ENCODE measurements around the gene KCNMB2.

KCNMB2 gene

GRCh38 chr3:178519701-178520100 is 16.5 kb upstream of the KCNMB2 start:
- no peaks in the 10 kb centered on the region for H3K36me3 ChIP-seq (replicated peaks; ENCODE audit: low read depth, low read length)
- H3K9ac ChIP-seq (ENCODE audit: low read length), result no peak overlapping the region
- peak overlapping the region; percentile 54; the same call in 1 of the 2 replicates for H3K4me2 ChIP-seq (ENCODE audit: low read length)
- H3K4me1 ChIP-seq (ENCODE audit: low read length), result peaks cover 30% of the 10 kb centered on the region
- H3K4me3 ChIP-seq (ENCODE audit: low read length), result no peak overlapping the region
- no peaks in the 10 kb centered on the region for H3K9me3 ChIP-seq (ENCODE audit: insufficient read depth, low read length)
- no peaks in the 10 kb centered on the region for H3K79me2 ChIP-seq (ENCODE audit: low read length)
- no peaks in the 10 kb centered on the region for H4K20me1 ChIP-seq (ENCODE audit: insufficient read depth, low read length)
- H3K27me3 ChIP-seq (ENCODE audit: low read depth, low read length), result no peaks in the 10 kb centered on the region
- TF ChIP-seq EZH2phosphoT487 (IDR thresholded peaks at IDR 0.05; ENCODE audit: low read depth) (no peak), CTCF (IDR thresholded peaks at IDR 0.05; ENCODE audit: low read depth, low read length) (no peak)
- H3K27ac ChIP-seq (ENCODE audit: low read length), result peak overlapping the region; percentile 66
- H2AFZ ChIP-seq (ENCODE audit: low read depth, low read length), result no peak overlapping the region

GRCh38 chr3:178520451-178520850 is 15.8 kb upstream of the KCNMB2 start:
- Histone ChIP-seq H3K36me3 (replicated peaks; ENCODE audit: low read depth, low read length) (no peaks in the 10 kb centered on the region), H3K4me3 (ENCODE audit: low read length) (no peak overlapping the region), H3K9me3 (ENCODE audit: insufficient read depth, low read length) (no peaks in the 10 kb centered on the region), H2AFZ (ENCODE audit: low read depth, low read length) (no peak overlapping the region), H3K27ac (ENCODE audit: low read length) (no peak overlapping the region), H3K9ac (ENCODE audit: low read length) (no peak overlapping the region), H3K27me3 (ENCODE audit: low read depth, low read length) (no peaks in the 10 kb centered on the region), H4K20me1 (ENCODE audit: insufficient read depth, low read length) (no peaks in the 10 kb centered on the region), H3K79me2 (ENCODE audit: low read length) (no peaks in the 10 kb centered on the region), H3K4me2 (ENCODE audit: low read length) (no peak overlapping the region), H3K4me1 (ENCODE audit: low read length) (peaks cover 30% of the 10 kb centered on the region)
- TF ChIP-seq EZH2phosphoT487 (IDR thresholded peaks at IDR 0.05; ENCODE audit: low read depth), result no peak
- TF ChIP-seq CTCF (IDR thresholded peaks at IDR 0.05; ENCODE audit: low read depth, low read length), result no peak

GRCh38 chr3:178522200-178523052 is 13.8 kb upstream of the KCNMB2 start:
- Histone ChIP-seq H3K27ac (ENCODE audit: low read length) (peak overlapping the region; percentile 22; the same call in 1 of the 2 replicates), H3K79me2 (ENCODE audit: low read length) (no peaks in the 10 kb centered on the region), H3K9me3 (ENCODE audit: insufficient read depth, low read length) (no peaks in the 10 kb centered on the region), H3K27me3 (ENCODE audit: low read depth, low read length) (no peaks in the 10 kb centered on the region), H3K4me1 (ENCODE audit: low read length) (peaks cover 30% of the 10 kb centered on the region), H3K4me3 (ENCODE audit: low read length) (no peak overlapping the region), H3K4me2 (ENCODE audit: low read length) (no peak overlapping the region), H3K36me3 (replicated peaks; ENCODE audit: low read depth, low read length) (no peaks in the 10 kb centered on the region), H3K9ac (ENCODE audit: low read length) (no peak overlapping the region), H4K20me1 (ENCODE audit: insufficient read depth, low read length) (no peaks in the 10 kb centered on the region), H2AFZ (ENCODE audit: low read depth, low read length) (no peak overlapping the region)
- TF ChIP-seq EZH2phosphoT487 (IDR thresholded peaks at IDR 0.05; ENCODE audit: low read depth) (no peak), CTCF (IDR thresholded peaks at IDR 0.05; ENCODE audit: low read depth, low read length) (no peak)

GRCh38 chr3:178525251-178525650 is 11.0 kb upstream of the KCNMB2 start:
- TF ChIP-seq CTCF (IDR thresholded peaks at IDR 0.05; ENCODE audit: low read depth, low read length) (no peak), EZH2phosphoT487 (IDR thresholded peaks at IDR 0.05; ENCODE audit: low read depth) (no peak)
- H3K4me3 ChIP-seq (ENCODE audit: low read length), result no peak overlapping the region

More at GRCh38 chr3:178525251-178525650, 11.0 kb upstream of the KCNMB2 start:
- no peaks in the 10 kb centered on the region for H3K27me3 ChIP-seq (ENCODE audit: low read depth, low read length)
- no peaks in the 10 kb centered on the region for H3K79me2 ChIP-seq (ENCODE audit: low read length)
- no peak overlapping the region for H2AFZ ChIP-seq (ENCODE audit: low read depth, low read length)
- no peak overlapping the region for H3K4me2 ChIP-seq (ENCODE audit: low read length)
- peaks cover 9% of the 10 kb centered on the region for H3K4me1 ChIP-seq (ENCODE audit: low read length)
- no peaks in the 10 kb centered on the region for H4K20me1 ChIP-seq (ENCODE audit: insufficient read depth, low read length)
- H3K27ac ChIP-seq (ENCODE audit: low read length), result no peak overlapping the region
- H3K9ac ChIP-seq (ENCODE audit: low read length), result no peak overlapping the region
- H3K36me3 ChIP-seq (replicated peaks; ENCODE audit: low read depth, low read length), result no peaks in the 10 kb centered on the region
- H3K9me3 ChIP-seq (ENCODE audit: insufficient read depth, low read length), result no peaks in the 10 kb centered on the region

Data from OCI-LY3 (cell line).